ENCODE results near the gene SLC6A3.

Gene SLC6A3

GRCh38 chr5:1421521-1422341, 23.5 kb downstream of the SLC6A3 start:
- no peak for DNase-seq (ENCODE audit: extremely low read depth, low read depth)
- no peak for TF ChIP-seq CTCF (IDR thresholded peaks at IDR 0.05; ENCODE audit: low read depth, low read length)

- DNase-seq (ENCODE audit: extremely low read depth, low read depth) = no peak
- no peak for TF ChIP-seq CTCF (IDR thresholded peaks at IDR 0.05; ENCODE audit: low read depth, low read length)
These were observed 24.7 kb downstream of the SLC6A3 start for GRCh38 chr5:1420211-1421195.

- DNase-seq (ENCODE audit: extremely low read depth, low read depth) = no peak
- TF ChIP-seq CTCF (IDR thresholded peaks at IDR 0.05; ENCODE audit: low read depth, low read length) = no peak
These were observed 25.6 kb downstream of the SLC6A3 start for GRCh38 chr5:1419476-1420210.

GRCh38 chr5:1418921-1419280, 26.3 kb downstream of the SLC6A3 start:
- no peak for TF ChIP-seq CTCF (IDR thresholded peaks at IDR 0.05; ENCODE audit: low read depth, low read length)
- DNase-seq (ENCODE audit: extremely low read depth, low read depth) = no peak

- TF ChIP-seq CTCF (IDR thresholded peaks at IDR 0.05; ENCODE audit: low read depth, low read length) = no peak
- DNase-seq (ENCODE audit: extremely low read depth, low read depth) = no peak
These were observed 26.9 kb downstream of the SLC6A3 start for GRCh38 chr5:1418238-1418920.

GRCh38 chr5:1417586-1418225, 27.5 kb downstream of the SLC6A3 start:
- no peak for TF ChIP-seq CTCF (IDR thresholded peaks at IDR 0.05; ENCODE audit: low read depth, low read length)
- no peak for DNase-seq (ENCODE audit: extremely low read depth, low read depth)

All from AG09319 (cell line).